Mucosa of descending colon (tissue), 3 donors: ENCODE results near the gene CDC20B. TPM values are rescaled to one million over a fixed set of nuclear protein-coding genes. Genes with fewer than 3 reads are reported as not detected.
"Not testable (repeated sequence)": the region's sequence is repeated elsewhere in the genome, so short reads cannot be mapped to it uniquely, and the experiment has no call there.

Experiments used
- ATAC-seq: fragments of 200-7000 bp; cut with Tn5 transposase; one replicate; pipeline ENCODE4 v1.9.1; 2020; ENCODE audit warnings: mild to moderate bottlenecking, moderate library complexity
- DNase-seq, 3 donors: peaks; one replicate each; pipeline ENCODE4 v3.0.0-alpha.2; 2020
- H3K36me3 ChIP-seq: fragments of 200-600 bp; one replicate; pipeline ENCODE4 v1.8.0; 2021; ENCODE audit warnings: low read depth, mild to moderate bottlenecking
- H3K4me1 ChIP-seq: fragments of 200-600 bp; one replicate; pipeline ENCODE4 v1.8.0; 2021; ENCODE audit warnings: low read depth, mild to moderate bottlenecking
- H3K4me3 ChIP-seq: fragments of 200-600 bp; one replicate; pipeline ENCODE4 v1.8.0; 2021; ENCODE audit warnings: mild to moderate bottlenecking
- H3K9me3 ChIP-seq: fragments of 200-600 bp; one replicate; pipeline ENCODE4 v1.8.0; 2021; ENCODE audit warnings: mild to moderate bottlenecking
- intact Hi-C, 2 donors: fragments of 100-400 bp; cut with DNase I in 1 of 2; cut with micrococcal nuclease in 1 of 2; formaldehyde crosslinking; loops; one replicate each; pipeline versions ENCODE4 v1.11.0 to v1.11.1; 2022; cut with DNase I, micrococcal nuclease
- total RNA-seq, 3 donors: library from RNA; stranded (reverse); fragmentation: NEBNext Ultra II Directional in 2 of 3; extraction: Animal tissue kit (Norgen Biotek cat#: 25700) in 2 of 3; gene quantifications; one replicate each; pipeline versions ENCODE4 v1.2.1 to v1.2.4, GENCODE V29; 2021 to 2023
- TF ChIP-seq, protein P1 (sequence below): fragments of 200-600 bp; IDR thresholded peaks from one replicate; pipeline ENCODE4 v1.8.0; 2022; ENCODE audit warnings: antibody characterized with exemption, mild to moderate bottlenecking
- donor health status: DM: no; HTN: no; CAD: no; lungs with moderate emphysema.
- donor health status: DM: no; HTN: no; CAD: no.
- donor health status: DM: no; HTN: yes; CAD: no.

CDC20B gene
- total RNA-seq, 3 donors from 2014 or later = not detected

DNA sequence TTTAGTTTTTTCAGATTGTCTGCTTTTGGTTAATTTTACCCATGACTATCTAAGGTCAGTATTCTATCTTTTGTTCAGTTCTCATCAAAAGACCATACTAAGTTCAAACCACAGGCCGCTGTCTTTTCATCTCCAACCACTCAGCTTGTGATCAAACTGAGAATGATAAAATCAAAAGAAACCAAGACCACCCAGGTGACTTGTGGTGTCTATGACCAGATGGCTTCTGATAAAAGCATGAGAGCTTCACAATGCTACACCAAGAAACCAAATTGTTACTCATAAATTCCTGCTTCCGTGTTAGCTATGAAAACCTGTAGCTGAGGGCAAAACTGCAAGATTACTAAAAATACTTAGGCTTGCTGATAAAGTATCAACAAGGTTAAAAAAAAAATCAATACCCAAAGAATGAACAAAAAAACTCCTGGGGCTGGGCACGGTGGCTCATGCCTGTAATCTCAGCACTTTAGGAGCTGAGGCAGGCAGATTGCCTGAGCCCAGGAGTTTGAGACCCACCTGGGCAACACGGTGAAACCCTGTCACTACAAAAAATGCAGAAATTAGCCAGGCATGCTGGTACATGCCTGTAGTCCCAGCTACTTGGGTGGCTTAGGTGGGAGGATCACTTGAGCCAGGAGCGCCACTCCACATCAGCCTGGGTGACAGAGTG lies 38.8 kb downstream of the CDC20B start:
- TF ChIP-seq, protein P1, sequence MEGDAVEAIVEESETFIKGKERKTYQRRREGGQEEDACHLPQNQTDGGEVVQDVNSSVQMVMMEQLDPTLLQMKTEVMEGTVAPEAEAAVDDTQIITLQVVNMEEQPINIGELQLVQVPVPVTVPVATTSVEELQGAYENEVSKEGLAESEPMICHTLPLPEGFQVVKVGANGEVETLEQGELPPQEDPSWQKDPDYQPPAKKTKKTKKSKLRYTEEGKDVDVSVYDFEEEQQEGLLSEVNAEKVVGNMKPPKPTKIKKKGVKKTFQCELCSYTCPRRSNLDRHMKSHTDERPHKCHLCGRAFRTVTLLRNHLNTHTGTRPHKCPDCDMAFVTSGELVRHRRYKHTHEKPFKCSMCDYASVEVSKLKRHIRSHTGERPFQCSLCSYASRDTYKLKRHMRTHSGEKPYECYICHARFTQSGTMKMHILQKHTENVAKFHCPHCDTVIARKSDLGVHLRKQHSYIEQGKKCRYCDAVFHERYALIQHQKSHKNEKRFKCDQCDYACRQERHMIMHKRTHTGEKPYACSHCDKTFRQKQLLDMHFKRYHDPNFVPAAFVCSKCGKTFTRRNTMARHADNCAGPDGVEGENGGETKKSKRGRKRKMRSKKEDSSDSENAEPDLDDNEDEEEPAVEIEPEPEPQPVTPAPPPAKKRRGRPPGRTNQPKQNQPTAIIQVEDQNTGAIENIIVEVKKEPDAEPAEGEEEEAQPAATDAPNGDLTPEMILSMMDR = no peak
- no peak for DNase-seq
- no peak overlapping the region for H3K4me3 ChIP-seq

DNA sequence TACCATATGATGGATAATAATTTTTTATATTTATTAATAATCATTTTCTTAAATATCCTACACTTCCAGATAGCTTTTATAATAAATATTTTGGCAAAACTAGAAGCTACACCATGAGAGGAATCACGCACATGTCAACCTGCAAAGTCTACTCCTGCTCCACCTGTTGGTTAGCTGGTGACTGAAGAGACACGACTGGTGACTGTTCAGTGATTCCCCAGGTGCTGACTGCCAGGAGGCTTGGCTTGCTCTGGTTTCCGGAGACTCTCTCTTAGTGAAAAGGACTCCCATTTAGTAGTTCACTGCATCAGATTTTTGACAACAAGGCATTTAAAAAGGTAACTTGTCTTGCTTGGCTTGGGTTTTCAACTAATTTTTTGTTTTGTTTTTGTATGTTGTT lies 49.6 kb downstream of the CDC20B start:
- DNase-seq (no peak), ATAC-seq (no peak)
- Histone ChIP-seq H3K36me3 (no peaks in the 10 kb centered on the region), H3K4me1 (no peaks in the 10 kb centered on the region), H3K9me3 (no peaks in the 10 kb centered on the region), H3K4me3 (no peak overlapping the region)
- intact Hi-C loops = no loop called here
- TF ChIP-seq, protein P1 = no peak

More for the DNA sequence above, 38.8 kb downstream of the CDC20B start:
- intact Hi-C loops = no loop called here
- no peaks in the 10 kb centered on the region for H3K36me3 ChIP-seq
- H3K4me1 ChIP-seq = no peaks in the 10 kb centered on the region
- ATAC-seq = no peak
- H3K9me3 ChIP-seq = no peaks in the 10 kb centered on the region

DNA sequence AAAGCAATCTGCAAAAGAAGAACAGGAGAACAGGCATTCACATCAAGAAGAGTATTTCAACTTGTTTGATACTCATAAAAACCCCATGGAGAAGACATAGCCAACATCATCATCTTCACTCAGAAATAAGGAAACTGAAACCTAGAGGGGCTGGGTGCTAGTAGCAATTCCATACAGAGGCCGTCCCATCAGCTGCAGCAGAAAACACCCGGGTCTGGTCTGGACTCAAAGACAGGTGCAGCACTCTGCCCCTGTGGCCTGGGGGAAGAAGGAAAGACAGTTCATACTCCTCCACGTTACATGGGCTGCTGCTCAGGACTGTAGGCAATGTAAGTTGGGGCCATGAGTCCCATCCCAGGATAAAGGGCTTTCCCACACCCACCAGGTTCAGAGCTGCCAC lies 58.9 kb downstream of the CDC20B start:
- TF ChIP-seq, protein P1 = no peak
- intact Hi-C loops = no loop called here
- no peak for ATAC-seq
- Histone ChIP-seq H3K4me3 (no peak overlapping the region), H3K9me3 (no peaks in the 10 kb centered on the region), H3K36me3 (no peaks in the 10 kb centered on the region), H3K4me1 (no peaks in the 10 kb centered on the region)
- DNase-seq = no peak

DNA sequence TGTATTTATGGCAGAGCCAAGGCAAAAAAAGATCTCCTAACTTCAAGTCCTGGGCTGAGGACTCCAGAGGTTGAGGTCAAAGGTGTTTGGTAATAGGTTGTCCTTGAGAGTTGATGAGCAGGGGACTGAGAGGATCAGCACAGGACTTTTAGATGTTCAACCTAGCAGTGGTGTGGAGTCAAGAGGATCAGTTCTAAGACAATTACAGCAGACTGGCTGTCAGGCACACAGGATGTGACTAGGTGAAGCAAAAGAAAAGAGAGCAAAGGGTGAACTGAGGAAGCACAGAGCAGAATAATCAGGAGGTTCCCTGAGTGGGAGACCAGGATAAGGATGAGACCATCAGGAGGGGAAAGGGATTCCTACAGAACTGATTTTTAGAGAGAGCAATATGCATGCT lies 59.6 kb downstream of the CDC20B start:
- Histone ChIP-seq H3K4me1 (no peaks in the 10 kb centered on the region), H3K4me3 (no peak overlapping the region), H3K9me3 (no peaks in the 10 kb centered on the region), H3K36me3 (no peaks in the 10 kb centered on the region)
- DNase-seq (no peak), ATAC-seq (no peak)
- intact Hi-C loops = no loop called here
- TF ChIP-seq, protein P1 = no peak

DNA sequence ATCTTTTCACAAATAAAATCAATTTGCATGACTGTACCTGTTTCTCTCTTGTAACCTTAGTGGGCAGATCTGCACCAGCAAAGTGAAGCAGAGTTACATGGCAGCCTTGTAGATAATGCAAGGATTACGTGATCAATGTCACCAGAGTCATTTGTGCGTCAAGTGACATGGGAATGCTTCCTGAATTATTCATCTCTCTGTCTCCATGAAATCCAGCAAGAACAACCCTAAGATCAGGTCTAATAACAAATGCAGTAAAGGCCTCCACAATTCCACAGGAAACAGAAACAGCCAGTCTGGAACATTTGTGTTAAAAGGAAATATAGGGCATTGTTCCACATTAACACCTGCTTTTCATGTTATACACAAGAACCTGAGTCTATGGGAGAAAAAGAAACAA lies 62.8 kb downstream of the CDC20B start:
- no peak overlapping the region for H3K4me3 ChIP-seq
- DNase-seq (no peak), ATAC-seq (no peak)
- H3K9me3 ChIP-seq = no peaks in the 10 kb centered on the region
- H3K36me3 ChIP-seq = no peaks in the 10 kb centered on the region
- intact Hi-C loops = no loop called here
- no peaks in the 10 kb centered on the region for H3K4me1 ChIP-seq
- TF ChIP-seq, protein P1 = no peak

DNA sequence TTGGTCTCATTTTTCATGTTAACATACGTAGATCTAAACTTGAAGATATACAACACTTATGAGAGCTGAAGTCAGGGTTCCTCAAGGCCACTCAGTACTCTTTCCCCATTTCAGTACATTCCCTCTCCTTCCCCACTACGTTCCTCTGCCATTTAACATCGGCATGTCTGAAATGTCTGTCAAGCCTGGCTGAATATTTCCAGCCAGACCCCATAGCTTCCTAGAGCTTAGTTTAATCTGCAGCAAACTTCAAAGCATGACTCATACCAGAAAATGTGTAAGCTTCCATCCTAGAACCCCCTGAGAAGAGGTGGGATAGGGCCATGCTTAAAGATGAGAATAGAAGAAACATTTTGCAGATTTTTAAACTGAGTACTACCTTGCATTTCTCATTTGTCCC lies 64.3 kb downstream of the CDC20B start:
- no peaks in the 10 kb centered on the region for H3K9me3 ChIP-seq
- no peaks in the 10 kb centered on the region for H3K4me1 ChIP-seq
- H3K36me3 ChIP-seq = no peaks in the 10 kb centered on the region
- no peak for DNase-seq
- intact Hi-C loops = no loop called here
- no peak overlapping the region for H3K4me3 ChIP-seq
- TF ChIP-seq, protein P1 = no peak
- no peak for ATAC-seq

DNA sequence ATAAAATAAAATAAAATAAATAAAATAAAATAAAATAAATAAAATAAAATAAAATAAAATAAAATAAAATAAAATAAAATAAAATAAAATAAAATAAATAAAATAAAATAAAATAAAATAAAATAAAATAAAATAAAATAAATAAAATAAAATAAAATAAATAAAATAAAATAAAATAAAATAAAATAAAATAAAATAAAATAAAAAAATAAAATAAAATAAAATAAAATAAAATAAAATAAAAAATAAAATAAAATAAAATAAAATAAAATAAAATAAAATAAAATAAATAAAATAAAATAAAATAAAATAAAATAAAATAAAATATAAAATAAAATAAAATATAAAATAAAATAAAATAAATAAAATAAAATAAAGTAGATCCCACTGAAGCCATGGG lies 67.0 kb downstream of the CDC20B start:
- H3K4me1 ChIP-seq, H3K36me3 ChIP-seq, ATAC-seq, DNase-seq, intact Hi-C loops, H3K9me3 ChIP-seq, H3K4me3 ChIP-seq: not testable (repeated sequence)
